ENCODE results near the gene CAPS.

Gene CAPS

DNA sequence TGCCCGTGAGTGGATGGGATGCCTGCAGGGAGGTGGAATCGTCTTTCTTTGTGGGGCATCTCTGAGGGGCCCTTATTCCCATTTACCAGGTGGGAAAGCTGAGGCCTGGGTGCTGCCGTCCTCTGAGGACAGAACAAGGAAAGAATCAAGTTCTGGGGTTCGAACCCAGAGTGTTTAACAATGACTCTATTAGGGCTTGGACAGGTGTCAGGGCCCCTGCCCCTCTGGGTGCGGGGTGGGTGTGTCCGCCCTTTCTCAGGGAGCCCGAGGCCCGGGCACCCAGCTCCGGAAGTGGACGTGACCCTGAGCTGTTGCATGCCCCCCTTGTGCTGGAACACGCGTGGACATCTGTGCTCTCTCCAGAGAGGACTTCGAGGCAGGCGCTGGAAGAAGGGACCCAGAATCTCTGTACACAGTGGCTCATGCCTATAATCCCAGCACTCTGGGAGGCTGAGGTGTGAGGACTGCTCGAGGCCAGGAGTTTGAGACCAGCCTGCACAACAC, 21.2 kb upstream of the CAPS start:
- no peak for DNase-seq

GRCh38 chr19:5893296-5893903, 20.7 kb upstream of the CAPS start:
- no peak for DNase-seq

GRCh38 chr19:5893907-5894703, 19.9 kb upstream of the CAPS start:
- no peak for DNase-seq

DNA sequence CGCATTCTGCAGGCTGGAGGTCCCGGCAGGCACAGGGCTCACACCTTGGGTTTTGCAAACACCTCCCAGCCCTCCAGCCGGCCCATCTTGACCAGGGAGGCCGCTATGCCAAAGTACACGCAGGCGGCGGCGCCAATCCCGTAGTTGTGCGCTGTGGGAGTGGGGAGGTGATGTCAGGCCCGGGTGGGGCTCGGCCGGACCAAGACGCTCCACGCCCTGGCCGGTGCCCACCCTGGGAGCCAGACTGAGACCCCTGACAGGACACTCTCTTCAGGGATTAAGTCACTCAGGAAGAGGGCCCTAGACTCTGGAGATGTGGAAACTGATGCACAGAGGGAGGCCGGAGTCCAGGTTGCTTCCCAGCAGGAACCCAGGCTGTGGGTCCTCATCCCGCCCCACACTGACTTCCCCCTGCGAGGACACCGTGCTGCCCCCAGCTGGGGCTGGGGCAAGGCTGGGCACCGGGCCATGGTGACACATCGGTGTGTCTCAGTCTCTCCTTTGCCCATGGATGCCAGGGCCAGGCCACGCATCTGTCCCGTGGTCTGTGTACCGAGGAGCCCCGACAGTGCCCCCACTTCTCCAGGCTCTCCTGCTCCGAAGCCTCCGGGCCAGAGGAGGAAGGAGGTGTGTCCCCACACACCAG, 19.2 kb upstream of the CAPS start:
- DNase-seq = no peak

- no peak for DNase-seq
These were observed 18.6 kb upstream of the CAPS start for GRCh38 chr19:5895409-5895808.

GRCh38 chr19:5895890-5896289, 18.2 kb upstream of the CAPS start:
- DNase-seq = no peak

GRCh38 chr19:5896365-5897076, 17.5 kb upstream of the CAPS start:
- DNase-seq = no peak

GRCh38 chr19:5897189-5897969, 16.7 kb upstream of the CAPS start:
- DNase-seq = no peak

DNA sequence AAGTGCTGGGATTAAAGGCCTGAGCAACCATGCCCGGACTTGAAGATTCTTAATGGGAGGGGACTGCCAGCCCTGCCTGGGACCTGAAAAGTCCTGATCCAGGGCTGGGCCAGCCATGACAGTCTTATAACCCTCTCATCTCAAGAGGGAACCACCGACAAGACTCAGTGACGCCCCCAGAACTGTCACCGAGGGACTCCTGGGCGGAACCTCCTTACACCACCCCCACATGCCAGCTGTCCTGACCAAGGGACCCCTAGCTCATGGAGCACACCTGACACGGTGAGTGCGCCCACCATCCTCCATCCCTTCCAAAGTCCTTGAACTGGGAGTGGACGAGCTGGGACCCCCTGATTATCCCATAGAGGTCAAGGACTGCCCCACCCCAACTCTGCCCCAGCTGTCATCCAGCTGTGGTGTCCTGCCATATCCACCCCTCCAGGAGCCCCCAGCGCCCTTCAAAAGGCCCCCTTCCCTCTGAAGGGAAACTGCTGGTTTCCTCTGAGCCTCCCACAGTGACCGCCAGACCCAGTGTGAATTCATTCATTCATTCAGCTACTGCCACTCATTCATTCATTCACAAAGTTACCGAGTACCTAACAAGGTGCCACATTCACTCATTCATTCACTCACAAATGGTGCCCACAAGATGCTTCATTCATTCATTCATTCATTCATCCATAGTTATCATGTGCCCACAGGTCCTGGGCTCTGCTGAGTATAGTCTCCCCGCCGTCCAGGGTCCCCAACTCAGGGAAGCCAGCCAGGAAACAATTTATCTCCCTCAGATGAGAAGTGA, 14.1 kb upstream of the CAPS start:
- DNase-seq = no peak

GRCh38 chr19:5900976-5901375, 13.1 kb upstream of the CAPS start:
- no peak for DNase-seq

GRCh38 chr19:5903056-5903623, 10.9 kb upstream of the CAPS start:
- DNase-seq = no peak

GRCh38 chr19:5903624-5904351, 10.3 kb upstream of the CAPS start, which contains the start of gene NDUFA11:
TSS of gene NDUFA11 (minus strand) at chr19:5903790. CDS start at chr19:5903708, 82 bp downstream.
- peak; percentile 100 for DNase-seq

GRCh38 chr19:5904352-5905113, 9.5 kb upstream of the CAPS start, which contains the start of gene VMAC:
TSS of gene VMAC (plus strand) at chr19:5904872. CDS start at chr19:5904891, 19 bp downstream.
- DNase-seq = peak; percentile 100

- DNase-seq = no peak
These were observed 8.8 kb upstream of the CAPS start for GRCh38 chr19:5905114-5905778.

DNA sequence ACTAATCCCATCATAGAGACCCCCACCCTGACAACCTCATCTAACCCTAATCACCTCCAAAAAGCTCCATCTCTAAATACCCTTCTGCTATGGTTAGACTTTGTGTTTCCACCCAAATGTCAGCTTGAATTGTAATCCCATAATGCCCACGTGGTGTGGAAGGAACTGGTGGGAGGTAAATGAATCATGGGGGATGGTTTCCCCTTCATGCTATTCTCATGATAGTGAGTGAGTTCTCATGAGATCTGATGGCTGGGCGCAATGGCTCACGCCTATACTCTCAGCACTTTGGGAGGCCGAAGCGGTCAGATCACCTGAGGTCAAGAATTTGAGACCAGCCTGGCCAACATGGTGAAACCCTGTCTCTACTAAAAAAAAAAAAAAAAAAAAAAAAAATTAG, 6.8 kb upstream of the CAPS start:
- no peak for DNase-seq

DNA sequence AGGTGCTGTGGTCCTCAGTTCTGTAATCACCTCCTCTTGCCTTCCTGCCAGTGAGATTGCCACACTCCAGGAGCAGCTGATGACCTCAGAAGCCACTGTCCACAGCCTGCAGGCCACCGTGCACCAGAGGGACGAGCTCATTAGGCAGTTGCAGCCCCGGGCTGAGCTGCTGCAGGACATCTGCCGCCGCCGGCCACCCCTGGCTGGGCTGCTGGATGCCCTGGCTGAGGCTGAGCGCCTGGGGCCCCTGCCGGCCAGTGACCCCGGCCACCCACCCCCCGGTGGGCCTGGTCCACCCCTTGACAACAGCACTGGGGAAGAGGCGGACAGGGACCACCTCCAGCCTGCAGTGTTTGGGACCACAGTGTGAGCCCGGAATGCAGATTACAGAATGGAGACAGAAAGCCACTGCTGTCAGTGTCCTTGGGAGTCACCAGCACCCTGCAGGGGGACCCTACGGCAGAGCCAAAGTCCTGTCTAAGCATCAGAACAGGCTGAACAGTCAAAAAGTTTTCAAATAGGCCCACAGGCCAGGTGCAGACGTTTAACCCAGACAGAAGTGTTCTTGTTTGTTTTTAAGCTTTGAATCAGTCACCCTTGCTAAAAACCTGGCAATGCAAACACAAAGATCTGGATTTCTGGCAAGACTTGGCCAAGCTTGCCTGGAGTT, 5.1 kb upstream of the CAPS start:
- DNase-seq = no peak

- no peak for DNase-seq
These were observed 3.5 kb upstream of the CAPS start for GRCh38 chr19:5910638-5910907.

DNA sequence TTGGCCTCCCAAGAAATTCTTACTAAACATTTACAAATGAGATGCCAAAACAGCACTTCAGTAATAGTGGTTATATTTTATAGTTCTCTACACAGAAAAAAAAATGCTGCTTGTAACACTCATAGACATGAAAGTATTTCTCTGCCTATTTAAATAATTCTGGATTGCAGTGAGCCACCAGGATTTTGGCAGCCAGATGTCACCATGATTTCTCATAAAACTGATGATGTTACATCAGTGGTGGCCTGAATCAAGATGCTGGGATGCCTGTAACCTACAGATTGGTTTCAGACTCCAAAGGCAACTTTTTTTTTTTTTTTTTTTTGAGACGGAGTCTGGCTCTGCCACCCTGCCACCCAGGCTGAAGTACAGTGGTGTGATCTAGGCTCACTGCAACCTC, 2.7 kb upstream of the CAPS start:
- DNase-seq = no peak

DNA sequence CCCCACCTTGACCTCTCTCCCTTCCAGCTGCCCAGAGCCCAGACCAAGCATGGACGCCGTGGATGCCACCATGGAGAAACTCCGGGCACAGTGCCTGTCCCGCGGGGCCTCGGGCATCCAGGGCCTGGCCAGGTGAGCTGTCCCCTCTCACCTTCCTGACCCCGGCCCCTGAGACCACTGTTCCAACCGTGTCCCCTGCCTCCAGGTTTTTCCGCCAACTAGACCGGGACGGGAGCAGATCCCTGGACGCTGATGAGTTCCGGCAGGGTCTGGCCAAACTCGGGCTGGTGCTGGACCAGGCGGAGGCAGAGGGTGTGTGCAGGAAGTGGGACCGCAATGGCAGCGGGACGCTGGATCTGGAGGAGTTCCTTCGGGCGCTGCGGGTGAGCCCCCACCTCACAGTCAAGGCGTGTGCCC, 312 bp downstream of the CAPS start:
- DNase-seq = no peak
